Measurements from ENCODE around the gene KCNIP1. TPM values are rescaled to one million over a fixed set of nuclear protein-coding genes. Genes with fewer than 3 reads are reported as not detected.

Gene KCNIP1
- total RNA-seq, 1 donor from 2014 or later = 1.5 TPM

- DNase-seq (ENCODE audit: low spot score) = no peak
Observed at GRCh38 chr5:170563824-170564567, 60.2 kb downstream of the KCNIP1 start.

- DNase-seq (ENCODE audit: low spot score) = no peak
Observed at GRCh38 chr5:170565072-170565471, 61.3 kb downstream of the KCNIP1 start.

GRCh38 chr5:170569101-170569500 is 65.3 kb downstream of the KCNIP1 start:
- DNase-seq (ENCODE audit: low spot score) = no peak

- no peak for DNase-seq (ENCODE audit: low spot score)
Observed at GRCh38 chr5:170570476-170570875, 66.7 kb downstream of the KCNIP1 start.

GRCh38 chr5:170571281-170571731 is 67.5 kb downstream of the KCNIP1 start:
- no peak for DNase-seq (ENCODE audit: low spot score)

GRCh38 chr5:170571875-170572852 is 68.3 kb downstream of the KCNIP1 start:
- no peak for DNase-seq (ENCODE audit: low spot score)

GRCh38 chr5:170573114-170573513 is 69.3 kb downstream of the KCNIP1 start:
- no peak for DNase-seq (ENCODE audit: low spot score)

- no peak for DNase-seq (ENCODE audit: low spot score)
Observed at GRCh38 chr5:170573660-170574059, 69.8 kb downstream of the KCNIP1 start.

GRCh38 chr5:170576602-170577535 is 73.0 kb downstream of the KCNIP1 start:
- no peak for DNase-seq (ENCODE audit: low spot score)

GRCh38 chr5:170579601-170580000 is 75.8 kb downstream of the KCNIP1 start:
- DNase-seq (ENCODE audit: low spot score) = no peak

- no peak for DNase-seq (ENCODE audit: low spot score)
Observed at GRCh38 chr5:170581211-170581610, 77.4 kb downstream of the KCNIP1 start.

- DNase-seq (ENCODE audit: low spot score) = no peak
Observed at GRCh38 chr5:170582644-170583330, 79.0 kb downstream of the KCNIP1 start.

GRCh38 chr5:170584003-170584402 is 80.2 kb downstream of the KCNIP1 start:
- no peak for DNase-seq (ENCODE audit: low spot score)

GRCh38 chr5:170584450-170585058 is 80.7 kb downstream of the KCNIP1 start:
- no peak for DNase-seq (ENCODE audit: low spot score)

- DNase-seq (ENCODE audit: low spot score) = no peak
Observed at GRCh38 chr5:170585273-170585948, 81.6 kb downstream of the KCNIP1 start.

- DNase-seq (ENCODE audit: low spot score) = no peak
Observed at GRCh38 chr5:170587808-170588207, 84.0 kb downstream of the KCNIP1 start.

- DNase-seq (ENCODE audit: low spot score) = no peak
Observed at GRCh38 chr5:170589643-170590042, 85.8 kb downstream of the KCNIP1 start.

GRCh38 chr5:170590566-170590965 is 86.7 kb downstream of the KCNIP1 start:
- DNase-seq (ENCODE audit: low spot score) = no peak

GRCh38 chr5:170591054-170591453 is 87.2 kb downstream of the KCNIP1 start:
- no peak for DNase-seq (ENCODE audit: low spot score)

GRCh38 chr5:170596482-170597044 is 92.7 kb downstream of the KCNIP1 start:
- DNase-seq (ENCODE audit: low spot score) = no peak
